NCI-H1436 treated with DMSO at 0.1 percent for 48 hours (cell line): ENCODE data around the gene TMEM208.
A peak's percentile ranks its signal among the peaks of the same experiment; 100 is the strongest.

Experiments used
- DNase-seq: peaks from one replicate; lab custom pipeline; 2025; lab: John Stamatoyannopoulos, UW

The TMEM208 gene

DNA sequence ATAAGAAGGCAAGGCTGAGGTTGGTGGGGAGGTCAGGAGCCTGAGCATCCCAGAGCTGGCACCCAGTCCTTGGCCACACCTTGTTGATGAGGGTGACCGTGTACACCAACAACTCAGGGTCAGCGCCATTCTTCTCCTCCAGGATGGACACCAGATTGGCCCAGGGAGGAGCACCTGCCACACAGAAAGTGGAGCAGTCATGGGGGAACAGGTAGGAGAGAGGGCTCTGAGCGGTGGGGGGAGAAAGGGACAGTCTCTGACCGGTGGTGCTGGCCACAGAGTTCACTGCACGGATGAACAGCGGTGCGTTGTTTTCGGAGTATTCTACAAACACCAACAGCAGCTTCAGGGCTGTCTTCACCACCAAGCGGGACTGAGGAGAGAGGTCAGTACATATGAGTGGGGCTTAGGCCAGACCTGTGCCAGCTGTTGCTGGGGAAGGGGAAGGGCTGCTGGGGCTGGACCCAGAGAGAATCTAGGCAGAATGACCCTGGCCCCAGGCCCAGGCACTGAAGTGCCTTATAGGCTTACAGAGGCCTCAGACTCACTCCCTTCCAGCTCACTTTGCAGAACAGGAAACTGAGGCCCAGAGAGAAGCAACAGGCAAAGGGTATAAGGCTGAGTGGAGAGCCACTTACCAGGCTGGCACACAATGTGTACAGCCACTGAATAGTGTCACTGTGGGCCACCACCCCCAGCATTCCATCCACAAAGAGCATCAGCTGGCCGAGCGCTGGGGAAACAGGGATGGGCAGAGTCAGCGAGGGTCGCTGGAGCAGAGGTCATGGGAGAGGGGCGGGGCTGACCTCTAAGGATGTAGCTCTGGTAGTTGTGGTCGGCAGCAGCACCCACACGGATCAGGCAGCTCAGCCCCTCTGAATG lies 10.7 kb downstream of the TMEM208 start:
- DNase-seq: no peak

DNA sequence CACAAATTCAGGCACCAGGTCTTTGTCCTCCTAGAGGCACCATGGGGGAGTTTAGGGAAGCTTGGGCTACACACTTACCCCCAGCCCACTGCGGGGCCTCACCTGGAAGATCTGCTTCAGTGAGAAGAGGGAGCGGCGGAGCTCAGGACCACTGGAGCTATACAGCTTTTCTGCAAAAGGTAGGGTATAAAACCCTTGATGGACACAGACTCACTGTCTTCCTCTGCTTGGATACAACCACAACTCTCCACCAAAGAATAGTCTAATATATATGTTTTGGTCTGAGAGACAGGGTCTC lies 11.3 kb downstream of the TMEM208 start:
- DNase-seq: no peak

- DNase-seq: no peak
Observed at GRCh38 chr16:67238806-67239470, 12.0 kb downstream of the TMEM208 start.

GRCh38 chr16:67240506-67240905 lies 13.6 kb downstream of the TMEM208 start:
- no peak for DNase-seq

DNA sequence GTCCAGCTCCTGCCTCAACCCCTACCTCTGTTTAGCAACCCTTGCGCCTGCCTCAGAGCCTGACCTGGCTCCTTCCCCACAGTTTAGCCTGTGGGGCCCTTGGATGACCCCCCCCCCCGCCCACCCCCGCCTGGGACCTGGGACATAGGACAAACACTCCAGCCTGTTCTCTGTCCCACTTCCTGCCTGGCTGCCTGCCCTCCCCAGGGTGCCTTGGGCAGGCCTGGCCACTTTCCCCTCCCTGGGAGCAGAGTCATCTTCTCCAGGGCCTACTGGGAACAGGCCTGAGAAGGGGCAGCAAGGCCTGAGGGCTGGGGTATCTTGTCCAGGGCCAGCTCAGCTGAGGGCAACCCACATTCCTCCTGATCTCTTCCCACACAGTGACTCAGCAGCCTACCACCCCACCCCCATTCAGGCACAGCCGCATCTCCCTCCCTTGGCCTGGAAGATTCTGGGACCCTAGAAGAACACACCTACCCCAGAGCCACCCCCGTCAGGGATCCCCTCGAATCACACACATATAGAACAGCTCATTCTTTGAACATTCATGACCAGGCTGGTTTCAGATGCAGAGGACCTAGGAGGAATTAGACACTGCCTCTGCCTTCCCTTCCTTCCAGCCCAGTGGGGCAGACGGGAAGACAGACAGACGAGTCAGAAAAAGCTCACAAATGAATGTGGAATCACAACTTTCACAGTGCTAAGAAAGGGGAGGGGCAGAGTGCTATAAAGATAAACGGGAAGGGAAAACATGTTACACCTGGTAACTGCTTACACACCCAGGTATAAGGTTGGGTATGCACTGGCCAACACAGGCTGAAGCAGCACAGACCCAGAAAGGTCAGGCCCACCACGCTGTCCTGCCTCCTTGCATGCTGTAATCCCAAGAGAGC lies 14.3 kb downstream of the TMEM208 start:
- DNase-seq: no peak

GRCh38 chr16:67242138-67242730 lies 15.3 kb downstream of the TMEM208 start:
- DNase-seq: no peak

DNA sequence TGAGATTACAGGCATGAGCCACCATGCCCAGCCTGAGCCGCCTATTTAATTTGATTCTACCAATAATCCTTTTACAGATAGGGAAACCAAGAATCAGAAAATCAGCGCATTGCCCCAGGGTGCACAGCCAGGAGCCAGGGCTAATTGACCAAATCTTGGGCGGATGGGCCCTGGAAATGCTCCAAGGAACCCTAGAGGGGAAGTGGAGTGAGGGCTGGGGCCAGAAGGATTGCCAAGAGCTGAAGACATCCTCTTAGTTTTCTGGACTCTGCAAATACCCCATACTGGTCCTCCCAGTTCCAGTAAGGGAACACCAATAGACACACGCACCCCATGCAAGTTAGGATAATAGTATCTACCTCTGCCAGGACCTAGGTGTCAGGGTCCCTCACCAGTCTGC lies 16.6 kb downstream of the TMEM208 start:
- no peak for DNase-seq

GRCh38 chr16:67244387-67245185 lies 17.7 kb downstream of the TMEM208 start:
- DNase-seq: no peak

GRCh38 chr16:67245186-67245585 lies 18.3 kb downstream of the TMEM208 start:
- DNase-seq: no peak

DNA sequence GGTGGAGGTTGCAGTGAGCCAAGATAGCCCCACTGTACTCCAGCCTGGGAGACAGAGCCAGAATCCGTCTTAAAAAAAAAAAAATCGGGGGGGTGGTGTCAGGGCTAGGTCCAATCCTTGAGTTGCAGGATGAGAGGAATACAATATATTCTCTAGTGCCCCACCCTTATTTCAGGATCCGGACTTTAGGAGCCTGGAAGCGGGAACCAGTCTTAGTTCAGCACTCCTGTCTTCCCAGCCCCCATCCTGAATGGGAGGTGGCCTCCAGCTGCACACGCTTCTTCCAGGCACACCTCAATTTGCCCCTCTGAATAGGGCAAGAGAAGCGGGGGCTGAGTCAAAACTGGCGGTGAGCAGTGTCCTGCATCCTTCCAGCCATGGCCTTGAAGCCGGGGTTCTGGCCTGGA lies 18.7 kb downstream of the TMEM208 start:
- DNase-seq: no peak

DNA sequence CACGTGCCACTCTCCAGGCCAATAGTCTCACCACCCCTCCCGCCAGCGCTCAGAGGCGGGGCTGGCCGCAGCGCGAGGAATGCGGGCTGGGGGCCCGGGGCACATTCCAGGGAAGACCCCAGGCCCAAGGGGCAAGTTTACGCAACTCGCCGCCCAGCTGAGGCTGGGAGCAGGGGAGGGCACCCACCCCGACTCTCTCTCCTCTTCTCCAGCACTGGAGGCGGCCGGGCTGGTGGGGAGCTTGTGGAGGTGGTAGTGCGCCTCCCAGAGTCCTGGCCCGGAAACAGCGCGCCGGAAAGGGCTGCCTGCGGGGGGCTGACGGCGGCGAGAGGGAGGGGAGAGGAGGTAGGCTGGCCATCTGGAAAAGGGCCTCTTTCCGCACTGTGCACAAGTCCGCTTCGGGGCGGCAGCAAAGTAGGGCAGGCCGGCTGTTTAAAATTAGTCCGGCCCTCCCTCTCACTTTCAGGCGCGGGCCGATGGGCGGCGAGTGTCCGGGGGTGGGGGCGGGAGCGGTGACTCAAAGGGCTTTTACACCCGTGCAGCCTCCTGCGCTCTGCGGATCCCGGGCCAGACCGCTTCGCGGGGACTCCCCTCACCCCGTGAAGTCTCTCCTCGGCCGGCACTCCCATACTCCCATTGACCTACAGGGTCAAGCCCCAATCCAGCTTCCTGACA lies 19.3 kb downstream of the TMEM208 start:
- DNase-seq: no peak

DNA sequence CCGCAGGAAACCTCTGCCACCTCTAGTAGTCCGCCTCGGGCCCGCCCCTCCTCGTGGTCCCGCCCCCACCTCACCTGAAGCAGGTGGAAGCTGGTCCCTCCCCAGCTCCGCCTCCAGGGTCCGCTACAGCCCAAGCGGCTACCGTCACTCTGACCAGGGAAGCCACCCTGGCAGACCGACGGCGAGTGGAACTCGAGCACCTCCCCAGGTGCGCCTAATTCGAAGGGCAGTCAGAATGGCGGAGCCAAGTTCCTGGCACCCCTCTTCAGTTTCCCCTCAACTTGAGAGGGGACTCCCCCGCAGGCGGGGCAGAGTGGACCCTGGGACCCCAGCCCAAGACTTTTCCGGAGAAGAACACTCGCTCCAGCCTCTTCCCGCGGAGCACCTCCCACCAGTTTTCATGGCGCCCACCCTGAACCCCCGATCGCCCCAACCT lies 19.8 kb downstream of the TMEM208 start:
- DNase-seq: no peak

DNA sequence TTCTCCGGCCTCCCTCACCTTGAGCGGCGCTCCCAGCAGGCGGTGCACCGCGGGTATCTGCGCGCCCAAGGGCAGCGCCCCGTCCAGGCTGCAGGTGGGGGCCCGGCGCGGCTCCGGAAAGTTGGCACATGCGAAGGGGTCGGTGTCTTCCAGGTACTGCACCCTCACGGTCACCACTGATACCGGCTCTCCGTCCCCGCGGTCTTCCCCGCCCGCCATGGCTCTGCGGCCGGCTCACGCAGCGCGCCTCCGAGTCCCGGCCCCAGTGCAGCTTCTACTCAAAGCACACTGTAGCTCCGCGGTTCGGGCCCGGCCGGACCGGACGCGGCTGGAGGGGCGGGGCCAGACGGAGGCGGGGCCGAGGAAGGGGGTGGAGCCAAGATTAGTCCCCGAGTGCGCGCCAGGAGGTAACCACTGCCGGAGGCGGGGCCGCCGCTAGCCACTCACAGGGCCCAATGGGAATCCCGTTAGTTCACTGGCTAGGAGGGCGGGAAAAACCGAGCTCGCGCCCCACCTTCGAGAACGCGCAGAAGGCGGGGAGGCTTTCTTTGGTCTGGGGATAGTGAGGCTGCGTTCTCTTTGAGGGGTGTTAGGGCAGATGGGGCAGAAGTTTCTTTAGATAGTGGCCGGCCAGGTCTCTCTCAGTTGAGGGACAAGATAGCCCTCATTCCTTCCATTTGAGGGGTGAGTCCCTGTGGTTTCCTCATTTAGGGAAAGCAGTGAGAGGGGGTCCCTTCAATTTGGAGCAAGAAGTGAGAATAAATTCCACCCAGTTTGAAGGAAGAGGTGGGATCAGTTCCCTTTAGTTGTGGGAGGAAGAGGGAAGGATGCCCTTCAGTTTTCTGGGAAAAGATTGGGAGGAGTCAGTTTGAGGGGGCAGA lies 20.5 kb downstream of the TMEM208 start, which contains the start of gene FHOD1:
TSS of gene FHOD1 (minus strand) at position 290 of the 881 bp plus-strand sequence. CDS start at position 219, 71 bp downstream.
- DNase-seq: peak; percentile 78

DNA sequence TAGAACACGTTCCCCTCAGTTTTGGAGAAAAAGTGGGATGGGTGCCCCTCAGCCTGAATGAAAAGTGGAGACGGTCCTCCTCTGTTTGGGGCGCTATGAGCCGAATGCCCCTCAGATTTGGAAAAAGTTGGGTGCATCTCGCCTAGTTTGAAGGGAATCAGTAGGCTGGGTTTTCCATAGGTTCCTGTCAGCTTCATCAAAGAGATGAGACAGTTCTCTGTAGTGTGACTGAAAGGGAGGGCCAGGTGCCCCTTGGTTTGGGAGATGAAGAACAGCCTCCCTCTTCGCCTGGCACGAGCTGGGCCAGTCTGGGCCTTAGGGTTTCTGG lies 21.1 kb downstream of the TMEM208 start:
- no peak for DNase-seq

DNA sequence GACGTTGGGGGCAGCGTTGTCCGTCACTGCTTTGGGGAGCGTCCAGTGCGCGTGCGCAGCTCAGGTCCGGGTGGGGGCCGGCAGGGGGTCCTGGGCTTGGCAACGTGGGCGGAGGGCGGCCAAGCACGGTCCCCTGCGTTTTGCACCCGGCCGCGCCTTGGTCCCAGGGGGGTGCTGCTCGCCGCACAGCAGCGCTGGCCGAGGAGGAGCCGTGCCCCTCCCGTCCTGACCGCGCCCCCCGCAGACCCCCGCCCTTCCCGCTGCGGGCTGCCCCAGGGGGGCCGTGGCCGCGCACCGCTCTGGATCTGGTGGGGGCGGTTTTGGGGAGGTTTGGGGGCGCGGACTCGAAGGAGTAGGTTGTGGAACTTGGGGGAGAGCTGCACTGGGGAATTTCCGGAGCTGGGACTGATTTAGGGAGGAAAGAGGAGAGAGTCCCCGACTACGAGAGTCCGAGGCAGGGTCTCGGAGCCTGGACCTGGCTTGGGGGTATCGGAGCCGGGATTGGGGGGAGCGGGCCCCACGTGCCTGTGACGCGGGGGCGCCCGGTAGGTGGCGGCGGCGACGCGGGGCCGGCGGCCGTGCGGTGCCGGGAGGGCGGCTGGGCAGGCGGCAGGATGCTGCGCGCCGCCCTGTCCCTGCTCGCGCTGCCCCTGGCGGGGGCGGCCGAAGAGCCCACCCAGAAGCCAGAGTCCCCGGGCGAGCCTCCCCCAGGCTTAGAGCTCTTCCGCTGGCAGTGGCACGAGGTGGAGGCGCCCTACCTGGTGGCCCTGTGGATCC lies 21.7 kb downstream of the TMEM208 start, which contains the start of gene SLC9A5:
TSS of gene SLC9A5 (plus strand) at position 579 of the 777 bp plus-strand sequence. CDS start at position 615, 36 bp downstream.
- no peak for DNase-seq

DNA sequence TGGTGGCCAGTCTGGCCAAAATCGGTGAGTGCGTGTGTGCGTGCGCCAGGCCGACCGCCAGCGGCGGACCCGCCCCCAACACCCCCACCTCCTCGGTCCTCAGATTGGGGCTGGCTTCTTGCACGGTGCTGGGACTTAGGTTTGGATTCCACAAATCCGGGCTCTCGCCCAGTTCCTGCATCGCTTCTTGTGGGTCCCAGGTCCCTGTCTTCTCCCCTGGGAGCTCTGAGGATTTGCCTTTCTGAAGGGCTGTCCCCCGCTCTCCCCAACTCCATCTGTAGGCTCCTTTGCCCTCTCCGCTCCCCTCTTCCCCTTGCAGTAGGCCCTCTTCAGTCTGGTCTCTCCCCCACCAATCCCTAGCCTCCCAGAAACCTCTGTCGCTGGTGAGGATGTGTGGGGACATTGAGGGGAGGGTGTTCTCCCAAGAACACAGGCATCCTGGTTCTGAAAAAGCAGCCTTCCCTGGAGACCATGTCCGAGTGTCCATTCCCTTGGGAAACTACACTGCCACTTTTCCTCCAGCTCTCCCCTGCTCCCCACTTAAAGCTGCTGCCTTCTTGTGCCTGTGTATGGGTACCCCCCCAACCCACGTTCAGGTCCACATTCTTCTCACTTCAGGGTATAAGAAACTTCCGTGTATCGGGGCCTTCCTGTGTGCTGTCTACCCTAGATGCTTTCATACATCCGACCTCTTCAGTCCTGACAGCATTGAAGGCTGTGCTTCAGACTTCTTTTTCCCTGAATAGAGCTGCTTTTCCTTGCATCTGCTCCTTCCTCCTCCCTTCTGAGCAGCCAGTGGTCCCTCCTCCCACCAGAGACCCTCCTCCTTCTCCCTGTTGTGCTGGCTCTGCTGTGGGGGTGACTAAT lies 22.5 kb downstream of the TMEM208 start:
- DNase-seq: no peak

- no peak for DNase-seq
Observed at GRCh38 chr16:67250045-67250327, 23.1 kb downstream of the TMEM208 start.
